H9 (cell line): Measurements from ENCODE around the gene MANSC4. TPM values are rescaled to one million over a fixed set of nuclear protein-coding genes. Genes with fewer than 3 reads are reported as not detected.

Source experiments
- DNase-seq: peaks from one replicate; pipeline ENCODE4 v3.0.0-alpha.2; 2017
- H2AFZ ChIP-seq: one replicate; pipeline ENCODE4 v1.6.1; 2013; ENCODE audit warnings: mild to moderate bottlenecking, low read length, control low read depth, moderate library complexity
- H2AK5ac ChIP-seq: 2 replicates; pipeline ENCODE4 v1.6.1; 2013; ENCODE audit warnings: low read length, control low read depth, mixed read lengths; ENCODE audit not compliant: insufficient read length
- H2BK120ac ChIP-seq: one replicate; pipeline ENCODE4 v1.6.1; 2013; ENCODE audit warnings: low read depth, mild to moderate bottlenecking, low read length, control low read depth, inconsistent platforms; ENCODE audit not compliant: poor library complexity, severe bottlenecking
- H2BK12ac ChIP-seq: 2 replicates; pipeline ENCODE4 v1.6.1; 2013; ENCODE audit warnings: low read length, control low read depth, mixed read lengths, low read depth; ENCODE audit not compliant: insufficient read length
- H2BK15ac ChIP-seq: 2 replicates; pipeline ENCODE4 v1.6.1; 2013; ENCODE audit warnings: low read depth, low read length, control low read depth
- H2BK20ac ChIP-seq: one replicate; pipeline ENCODE4 v1.6.1; 2013; ENCODE audit warnings: low read depth, mild to moderate bottlenecking, low read length, control low read depth, inconsistent platforms; ENCODE audit not compliant: poor library complexity, severe bottlenecking
- H2BK5ac ChIP-seq: 2 replicates; pipeline ENCODE4 v1.6.1; 2013; ENCODE audit warnings: low read length, control low read depth, mixed read lengths; ENCODE audit not compliant: insufficient read length
- H3K14ac ChIP-seq: 2 replicates; pipeline ENCODE4 v1.6.1; 2013; ENCODE audit warnings: low read length, control low read depth; ENCODE audit not compliant: insufficient read depth
- H3K18ac ChIP-seq: 2 replicates; pipeline ENCODE4 v1.6.1; 2013; ENCODE audit warnings: low read depth, mild to moderate bottlenecking, mixed read lengths, low read length, control low read depth; ENCODE audit not compliant: insufficient read length
- H3K23ac ChIP-seq: 2 replicates; pipeline ENCODE4 v1.6.1; 2013; ENCODE audit warnings: low read length, control low read depth, mixed read lengths, low read depth; ENCODE audit not compliant: insufficient read length
- H3K23me2 ChIP-seq: 2 replicates; pipeline ENCODE4 v1.6.1; 2013; ENCODE audit warnings: low read depth, mild to moderate bottlenecking, mixed read lengths, low read length, control low read depth; ENCODE audit not compliant: insufficient read length, poor library complexity, severe bottlenecking
- H3K27ac ChIP-seq: 2 replicates; pipeline ENCODE4 v1.5.1; 2013; ENCODE audit warnings: low read length, control low read depth, mixed read lengths, low read depth; ENCODE audit not compliant: insufficient read length
- H3K27me3 ChIP-seq: 2 replicates; pipeline ENCODE4 v1.6.1; 2013; ENCODE audit warnings: low read length, control low read depth, inconsistent platforms; ENCODE audit not compliant: insufficient read depth
- H3K4ac ChIP-seq: 2 replicates; pipeline ENCODE4 v1.6.1; 2013; ENCODE audit warnings: low read depth, mild to moderate bottlenecking, control low read depth, inconsistent platforms, low read length, moderate library complexity
- H3K4me1 ChIP-seq: 2 replicates; pipeline ENCODE4 v1.6.1; 2013; ENCODE audit warnings: low read length, control low read depth, inconsistent platforms; ENCODE audit not compliant: insufficient read depth
- H3K4me2 ChIP-seq: 2 replicates; pipeline ENCODE4 v1.6.1; 2013; ENCODE audit warnings: low read length, control low read depth, mixed read lengths; ENCODE audit not compliant: insufficient read length, insufficient read depth
- H3K56ac ChIP-seq: 2 replicates; pipeline ENCODE4 v1.6.1; 2013; ENCODE audit warnings: low read depth, mild to moderate bottlenecking, mixed read lengths, low read length, control low read depth; ENCODE audit not compliant: insufficient read length
- H3K79me1 ChIP-seq: 2 replicates; pipeline ENCODE4 v1.6.1; 2013; ENCODE audit warnings: low read depth, mild to moderate bottlenecking, moderate library complexity, low read length, control low read depth, inconsistent platforms; ENCODE audit not compliant: insufficient read depth, poor library complexity, severe bottlenecking
- H3K79me2 ChIP-seq: 2 replicates; pipeline ENCODE4 v1.6.1; 2013; ENCODE audit warnings: low read length, control low read depth, inconsistent platforms; ENCODE audit not compliant: insufficient read depth
- H3K9ac ChIP-seq: 2 replicates; pipeline ENCODE4 v1.6.1; 2013; ENCODE audit warnings: low read length, control low read depth, mixed read lengths; ENCODE audit not compliant: insufficient read length; ENCODE audit errors: extremely low read depth
- H3K9me3 ChIP-seq: one replicate; pipeline ENCODE4 v1.6.1; 2013; ENCODE audit warnings: low read depth, low read length, inconsistent platforms; ENCODE audit not compliant: control insufficient read depth
- H3T11ph ChIP-seq: one replicate; pipeline ENCODE4 v1.6.1; 2013; ENCODE audit warnings: mild to moderate bottlenecking, low read length, control low read depth, inconsistent platforms
- H4K20me1 ChIP-seq: one replicate; pipeline ENCODE4 v1.6.1; 2013; ENCODE audit not compliant: control insufficient read depth, insufficient read length, insufficient read depth
- H4K5ac ChIP-seq: 2 replicates; pipeline ENCODE4 v1.6.1; 2013; ENCODE audit warnings: low read depth, mild to moderate bottlenecking, mixed read lengths, low read length, control low read depth; ENCODE audit not compliant: insufficient read length
- H4K8ac ChIP-seq: replicated peaks from 2 replicates; pipeline ENCODE4 v1.6.1; 2013; ENCODE audit warnings: low read length, control low read depth, mixed read lengths, low read depth; ENCODE audit not compliant: insufficient read length
- H4K91ac ChIP-seq: 2 replicates; pipeline ENCODE4 v1.6.1; 2013; ENCODE audit warnings: low read depth, mild to moderate bottlenecking, moderate library complexity, mixed read lengths, low read length, control low read depth; ENCODE audit not compliant: insufficient read length
- H3K27ac Mint-ChIP-seq, 3 experiments: 2 replicates in 2 of 3; 3 replicates in 1 of 3; pipeline ENCODE4 v1.8.0; 2020 to 2021; ENCODE audit warnings: mixed read lengths in 3 of 3, mild to moderate bottlenecking in 1 of 3, moderate library complexity in 1 of 3
- H3K27me3 Mint-ChIP-seq: 2 replicates; pipeline ENCODE4 v1.8.0; 2021; ENCODE audit warnings: low read depth, mild to moderate bottlenecking, moderate library complexity, mixed read lengths
- H3K36me3 Mint-ChIP-seq, 3 experiments: 2 replicates in 2 of 3; 3 replicates in 1 of 3; pipeline ENCODE4 v1.8.0; 2020 to 2021; ENCODE audit warnings: low read depth in 3 of 3, mixed read lengths in 3 of 3; ENCODE audit not compliant: insufficient read depth in 1 of 3
- H3K4me1 Mint-ChIP-seq, 2 experiments: 2 replicates each; pipeline ENCODE4 v1.8.0; 2020; ENCODE audit warnings: mixed read lengths in 2 of 2
- H3K4me3 Mint-ChIP-seq, 2 experiments: 2 replicates in 1 of 2; 3 replicates in 1 of 2; pipeline ENCODE4 v1.8.0; 2020 to 2021; ENCODE audit warnings: mild to moderate bottlenecking in 2 of 2, mixed read lengths in 2 of 2, moderate library complexity in 1 of 2
- H3K9me3 Mint-ChIP-seq, 2 experiments: 2 replicates in 1 of 2; 3 replicates in 1 of 2; pipeline ENCODE4 v1.8.0; 2020; ENCODE audit warnings: mild to moderate bottlenecking in 2 of 2, mixed read lengths in 2 of 2, moderate library complexity in 1 of 2
- CTCF ChIP-seq: fragments of 200-600 bp; sonication (generic); conservative IDR thresholded peaks from 3 replicates; pipeline ENCODE4 v1.8.0; 2021; ENCODE audit warnings: antibody characterized with exemption, mild to moderate bottlenecking
- whole genome bisulfite sequencing: extraction: QIAGEN DNeasy Blood & Tissue Kit; methylation state at CpG from one replicate; pipeline ENCODE4 v1.1.7; 2013; ENCODE audit warnings: missing lambda C conversion rate, low lambda C conversion rate, mixed read lengths; ENCODE audit not compliant: insufficient read length; ENCODE audit errors: extremely low coverage; 5-methylcytosine and 5-hydroxymethylcytosine counted together
- total RNA-seq: library from RNA; stranded (reverse); gene quantifications from 2 replicates; pipeline ENCODE4 v1.2.1, GENCODE V29; 2021

MANSC4 gene
- total RNA-seq, 1 experiment from 2014 or later: not detected

GRCh38 chr12:27814851-27815591, 35.0 kb upstream of the MANSC4 start:
- H3K18ac ChIP-seq: no peak overlapping the region
- no peaks in the 10 kb centered on the region for H3K79me1 ChIP-seq
- no peak overlapping the region for H2AFZ ChIP-seq
- no peak overlapping the region for H3K27ac Mint-ChIP-seq
- H3K9ac ChIP-seq: no peak overlapping the region
- no peak overlapping the region for H3K23ac ChIP-seq
- no peak overlapping the region for H3K14ac ChIP-seq
- H3K79me2 ChIP-seq: no peaks in the 10 kb centered on the region
- H3K4me3 Mint-ChIP-seq: no peak overlapping the region
- H2BK5ac ChIP-seq: no peak overlapping the region
- no peak overlapping the region for H3T11ph ChIP-seq
- H2BK120ac ChIP-seq: no peak overlapping the region
- H3K4me1 Mint-ChIP-seq: peaks cover 0 to 2% of the 10 kb centered on the region in 2 experiments; a peak in 1 of 4 replicates
- no peaks in the 10 kb centered on the region for H3K27me3 ChIP-seq
- H2BK15ac ChIP-seq: no peak overlapping the region
- no peak overlapping the region for H3K4me2 ChIP-seq
- H3K4ac ChIP-seq: no peak overlapping the region
- TF ChIP-seq CTCF: no peak
- no peak overlapping the region for H2BK20ac ChIP-seq
- H4K8ac ChIP-seq: no peak overlapping the region
- no peak overlapping the region for H3K56ac ChIP-seq
- peaks cover 0 to 7% of the 10 kb centered on the region in 2 experiments; a peak in 3 of 5 replicates for H3K9me3 Mint-ChIP-seq
- H3K9me3 ChIP-seq: no peaks in the 10 kb centered on the region
- no peaks in the 10 kb centered on the region for H4K20me1 ChIP-seq
- H3K27me3 Mint-ChIP-seq: peaks cover 4% of the 10 kb centered on the region
- no peak overlapping the region for H4K91ac ChIP-seq
- no peak overlapping the region for H2AK5ac ChIP-seq
- H3K36me3 Mint-ChIP-seq: peaks cover 0 to 11% (median 0%) of the 10 kb centered on the region in 3 experiments; a peak in 1 of 7 replicates
- no peak overlapping the region for H3K27ac ChIP-seq
- no peaks in the 10 kb centered on the region for H3K4me1 ChIP-seq
- DNase-seq: no peak
- no peak overlapping the region for H2BK12ac ChIP-seq
- H3K23me2 ChIP-seq: no peaks in the 10 kb centered on the region
- no peak overlapping the region for H4K5ac ChIP-seq
- WGBS: no CpG with 5 or more reads among the region's 3 CpGs
